HCT116 (cell line): Measurements from ENCODE around the gene NHERF2. TPM values are rescaled to one million over a fixed set of nuclear protein-coding genes. Genes with fewer than 3 reads are reported as not detected.

Source experiments
- ATAC-seq: fragments of 200-7000 bp; cut with Tn5 transposase; 2 replicates; pipeline ENCODE4 v1.9.1; 2020; ENCODE audit warnings: mild to moderate bottlenecking, moderate library complexity
- BruUV-seq: library from RNA; stranded (reverse); fragments of 400-500 nt; replicated peaks from 2 replicates; lab custom pipeline; 2021; lab: Mats Ljungman, UMichigan
- CTCF ChIA-PET: fragments of 300-600 bp; sonication (Branson Sonifier 250); formaldehyde crosslinking; loops from one replicate; lab custom pipeline; 2021; ENCODE audit warnings: antibody characterized with exemption; lab: Charles Lee
- POLR2A ChIA-PET: fragments of 300-600, 350-600 bp; sonication (Branson Sonifier 250); formaldehyde crosslinking; loops from one replicate; lab custom pipeline; 2021; ENCODE audit warnings: antibody characterized with exemption; lab: Charles Lee
- RAD21 ChIA-PET, 2 experiments: fragments of 300-600 bp; sonication (Branson Sonifier 250); formaldehyde crosslinking; loops; one replicate each; lab custom pipeline; 2023; ENCODE audit warnings: low total read pairs in 2 of 2; ENCODE audit not compliant: uncharacterized antibody in 2 of 2, unreplicated experiment in 2 of 2, low non-redundant PET in 1 of 2; lab: Charles Lee
- DNase-seq: peaks from one replicate; pipeline ENCODE4 v3.0.0-alpha.2; 2010; ENCODE audit warnings: low read depth, low spot score
- H2AFZ ChIP-seq: fragments of 200-600 bp; shearing (Covaris generic), sonication (generic); 2 replicates; pipeline ENCODE4 v1.6.1; 2017; ENCODE audit warnings: low read depth, mixed run types, mixed read lengths, antibody characterized with exemption, low read length; ENCODE audit not compliant: poor library complexity, severe bottlenecking
- H3K27ac ChIP-seq: 2 replicates; pipeline ENCODE4 v1.5.1; 2012; ENCODE audit warnings: low read depth, low read length
- H3K27me3 ChIP-seq: fragments of 200-600 bp; sonication (generic); 2 replicates; pipeline ENCODE4 v1.6.1; 2016; ENCODE audit warnings: mixed run types, low read length, mixed read lengths; ENCODE audit not compliant: insufficient read depth
- H3K36me3 ChIP-seq, 2 experiments: fragments of 200-500 bp in 1 of 2; fragments of 200-600 bp in 1 of 2; sonication (Bioruptor generic) in 1 of 2; sonication (generic) in 1 of 2; 2 replicates each; pipeline versions ENCODE4 v1.5.1 to v1.6.1; 2014 to 2016; ENCODE audit warnings: low read length in 2 of 2, inconsistent platforms in 1 of 2, mixed read lengths in 1 of 2, mixed run types in 1 of 2; ENCODE audit not compliant: insufficient read depth in 2 of 2, control insufficient read depth in 1 of 2
- H3K4me1 ChIP-seq, 2 experiments: fragments of 200-600 bp in 1 of 2; sonication (generic) in 1 of 2; 2 replicates each; pipeline versions ENCODE4 v1.5.1 to v1.6.1; 2012 to 2017; ENCODE audit warnings: low read length in 2 of 2, inconsistent platforms in 1 of 2, mild to moderate bottlenecking in 1 of 2, mixed read lengths in 1 of 2, mixed run types in 1 of 2, moderate library complexity in 1 of 2; ENCODE audit not compliant: insufficient read depth in 2 of 2, control insufficient read depth in 1 of 2
- H3K4me2 ChIP-seq: fragments of 200-600 bp; sonication (generic); 2 replicates; pipeline ENCODE4 v1.6.1; 2017; ENCODE audit warnings: mixed run types, low read length, mixed read lengths
- H3K4me3 ChIP-seq, 2 experiments: fragments of 200-600 bp in 1 of 2; sonication (generic) in 1 of 2; replicated peaks in 1 of 2; 2 replicates each; pipeline ENCODE4 v1.5.1; 2011 to 2016; ENCODE audit warnings: low read length in 2 of 2, control low read depth in 1 of 2, low read depth in 1 of 2, mild to moderate bottlenecking in 1 of 2, mixed read lengths in 1 of 2, mixed run types in 1 of 2
- H3K79me2 ChIP-seq: fragments of 200-600 bp; sonication (generic); 2 replicates; pipeline ENCODE4 v1.6.1; 2017; ENCODE audit warnings: mild to moderate bottlenecking, mixed run types, low read length, moderate library complexity, mixed read lengths; ENCODE audit not compliant: insufficient read depth
- H3K9ac ChIP-seq: fragments of 200-600 bp; sonication (generic); 2 replicates; pipeline ENCODE4 v1.6.1; 2016; ENCODE audit warnings: low read length, mixed read lengths
- H3K9me2 ChIP-seq: fragments of 200-600 bp; sonication (generic), shearing (Covaris generic); 2 replicates; pipeline ENCODE4 v1.6.1; 2017; ENCODE audit warnings: mixed run types, mild to moderate bottlenecking, moderate library complexity; ENCODE audit not compliant: insufficient read depth
- H3K9me3 ChIP-seq, 2 experiments: fragments of 200-500 bp in 1 of 2; fragments of 200-600 bp in 1 of 2; sonication (Bioruptor generic) in 1 of 2; sonication (generic) in 1 of 2; 2 replicates each; pipeline ENCODE4 v1.6.1; 2014 to 2017; ENCODE audit warnings: low read length in 2 of 2, mixed read lengths in 2 of 2, inconsistent platforms in 1 of 2, low read depth in 1 of 2, mild to moderate bottlenecking in 1 of 2, mixed run types in 1 of 2, moderate library complexity in 1 of 2; ENCODE audit not compliant: control insufficient read depth in 1 of 2, insufficient read depth in 1 of 2
- H4K20me1 ChIP-seq: fragments of 200-600 bp; sonication (generic), shearing (Covaris generic); 2 replicates; pipeline ENCODE4 v1.6.1; 2017; ENCODE audit warnings: mixed run types, mild to moderate bottlenecking, moderate library complexity; ENCODE audit not compliant: insufficient read depth
- CTCF ChIP-seq, 3 experiments: fragments of 200-600 bp in 1 of 3; sonication (generic) in 1 of 3; IDR thresholded peaks in 2 of 3; conservative IDR thresholded peaks in 1 of 3; 2 replicates each; pipeline ENCODE4 v1.5.1; 2012 to 2017; ENCODE audit warnings: low read depth in 2 of 3, low read length in 2 of 3, antibody characterized with exemption in 1 of 3, borderline replicate concordance in 1 of 3, control low read depth in 1 of 3, mild to moderate bottlenecking in 1 of 3, mixed read lengths in 1 of 3, mixed run types in 1 of 3, moderate library complexity in 1 of 3; ENCODE audit not compliant: insufficient read depth in 1 of 3
- EGR1 ChIP-seq: IDR thresholded peaks from 2 replicates; pipeline ENCODE4 v1.6.1; 2012; ENCODE audit warnings: low read depth
- ELF1 ChIP-seq: IDR thresholded peaks from 2 replicates; pipeline ENCODE4 v1.6.1; 2012; ENCODE audit warnings: low read depth, borderline replicate concordance
- EZH2 ChIP-seq: fragments of 200-600 bp; sonication (generic); IDR thresholded peaks from 2 replicates; pipeline ENCODE4 v1.6.1; 2017; ENCODE audit warnings: antibody characterized with exemption, mixed run types
- EZH2phosphoT487 ChIP-seq: fragments of 200-600 bp; IDR thresholded peaks from 2 replicates; pipeline ENCODE4 v1.6.1; 2018; ENCODE audit warnings: antibody characterized with exemption, borderline replicate concordance
- FOSL1 ChIP-seq: IDR thresholded peaks from 2 replicates; pipeline ENCODE4 v1.6.1; 2012; ENCODE audit warnings: low read depth
- JUND ChIP-seq: IDR thresholded peaks from 2 replicates; pipeline ENCODE4 v1.6.1; 2012
- POLR2A ChIP-seq: IDR thresholded peaks from 2 replicates; pipeline ENCODE4 v1.7.0; 2011; ENCODE audit warnings: borderline replicate concordance; ENCODE audit not compliant: insufficient read depth, insufficient read length; ENCODE audit errors: extremely low read depth
- POLR2AphosphoS5 ChIP-seq: IDR thresholded peaks from 2 replicates; pipeline ENCODE4 v1.6.1; 2011; ENCODE audit warnings: mild to moderate bottlenecking, low read depth, low read length, moderate library complexity
- RAD21 ChIP-seq: IDR thresholded peaks from 2 replicates; pipeline ENCODE4 v1.6.1; 2012; ENCODE audit warnings: low read depth, mild to moderate bottlenecking
- SIN3A ChIP-seq: IDR thresholded peaks from 2 replicates; pipeline ENCODE4 v1.6.1; 2012; ENCODE audit warnings: low read depth
- SP1 ChIP-seq: IDR thresholded peaks from 2 replicates; pipeline ENCODE4 v1.6.1; 2012; ENCODE audit warnings: low read depth
- SRF ChIP-seq: IDR thresholded peaks from 2 replicates; pipeline ENCODE4 v1.6.1; 2012; ENCODE audit warnings: low read depth
- TCF7L2 ChIP-seq: IDR thresholded peaks from 2 replicates; pipeline ENCODE4 v1.7.0; 2011; ENCODE audit warnings: borderline replicate concordance, inconsistent platforms; ENCODE audit not compliant: insufficient read depth, insufficient read length; ENCODE audit errors: extremely low read depth
- YY1 ChIP-seq: IDR thresholded peaks from 2 replicates; pipeline ENCODE4 v1.6.1; 2011; ENCODE audit warnings: low read length, low read depth, moderate library complexity, mild to moderate bottlenecking; ENCODE audit not compliant: insufficient replicate concordance; ENCODE audit errors: extremely low read depth
- ZBTB33 ChIP-seq: IDR thresholded peaks from 2 replicates; pipeline ENCODE4 v1.6.1; 2011; ENCODE audit warnings: mild to moderate bottlenecking, low read length, moderate library complexity; ENCODE audit not compliant: insufficient replicate concordance; ENCODE audit errors: extremely low read depth
- ZFX ChIP-seq: fragments of 450-650 bp; IDR thresholded peaks from 2 replicates; pipeline ENCODE4 v1.6.1; 2017
- intact Hi-C: fragments of 100-400 bp; cut with micrococcal nuclease; formaldehyde crosslinking; loops from 2 replicates; pipeline ENCODE4 v1.10.0; 2022
- total RNA-seq: library from RNA; stranded (reverse); gene quantifications from one replicate; pipeline ENCODE4 v1.2.1, GENCODE V29; 2021; ENCODE audit not compliant: unreplicated experiment

The NHERF2 gene
- total RNA-seq, 1 experiment from 2014 or later, result 58.4 TPM

GRCh38 chr16:2066139-2066538 lies 39.4 kb downstream of the NHERF2 start:
- Histone ChIP-seq H3K4me1 (no peaks in the 10 kb centered on the region), H3K79me2 (no peaks in the 10 kb centered on the region), H3K27me3 (no peaks in the 10 kb centered on the region), H3K9me2 (no peaks in the 10 kb centered on the region), H3K9ac (no peak overlapping the region), H3K27ac (no peak overlapping the region), H4K20me1 (no peaks in the 10 kb centered on the region), H3K4me3 (no peak overlapping the region)
- ChIA-PET CTCF (no interaction called here), POLR2A (no interaction called here), RAD21 (no interaction called here)
- no TSS peak for BruUV-seq
- intact Hi-C loops, result no loop called here
- TF ChIP-seq ZFX, result no peak
- no peak for TF ChIP-seq SRF
- no peak for TF ChIP-seq CTCF (IDR thresholded peaks at IDR 0.05 in 2 of 3, conservative IDR thresholded peaks at IDR 0.05 in 1 of 3; ENCODE audit: borderline replicate concordance in 1 of 3, insufficient read depth in 1 of 3, low read depth in 2 of 3, low read length in 2 of 3)
- no peak for TF ChIP-seq JUND
- TF ChIP-seq SP1, result no peak
- TF ChIP-seq RAD21, result no peak
- TF ChIP-seq POLR2AphosphoS5, result no peak
- TF ChIP-seq, all 23 proteins: peak for 0
- Histone ChIP-seq H3K4me2 (no peak overlapping the region), H3K9me3 (no peaks in the 10 kb centered on the region), H2AFZ (no peak overlapping the region), H3K36me3 (peaks cover 5 to 7% of the 10 kb centered on the region in 2 experiments; a peak in 3 of 4 replicates)
- DNase-seq, result no peak
- ATAC-seq, result no peak

- no peak overlapping the region for H3K27ac ChIP-seq
- H3K79me2 ChIP-seq, result no peaks in the 10 kb centered on the region
- no peaks in the 10 kb centered on the region for H4K20me1 ChIP-seq
- ChIA-PET POLR2A (no interaction called here), CTCF (no interaction called here), RAD21 (no interaction called here)
- no peaks in the 10 kb centered on the region for H3K9me2 ChIP-seq
- no peak overlapping the region for H3K9ac ChIP-seq
- no peaks in the 10 kb centered on the region for H3K9me3 ChIP-seq
- no peak overlapping the region for H3K4me2 ChIP-seq
- no peak overlapping the region for H2AFZ ChIP-seq
- H3K27me3 ChIP-seq, result no peaks in the 10 kb centered on the region
- no TSS peak for BruUV-seq
- no peaks in the 10 kb centered on the region for H3K4me1 ChIP-seq
- ATAC-seq, result no peak
- intact Hi-C loops, result no loop called here
- no peak for DNase-seq
- no peak overlapping the region for H3K4me3 ChIP-seq
- H3K36me3 ChIP-seq, result peaks cover 7 to 8% of the 10 kb centered on the region in 2 experiments; a peak in 3 of 4 replicates
- TF ChIP-seq POLR2A (no peak), ZBTB33 (no peak), FOSL1 (no peak), EZH2 (no peak), RAD21 (no peak), YY1 (no peak), ZFX (no peak), EGR1 (no peak), TCF7L2 (no peak), SRF (no peak), ELF1 (no peak), JUND (no peak), SIN3A (no peak), EZH2phosphoT487 (no peak)
Measured at GRCh38 chr16:2070576-2071453, 44.1 kb downstream of the NHERF2 start.
